ENCODE data around the gene FAM171A2. TPM values are rescaled to one million over a fixed set of nuclear protein-coding genes. Genes with fewer than 3 reads are reported as not detected.

FAM171A2 gene
- total RNA-seq, 1 donor from 2014 or later: 6.1 TPM

GRCh38 chr17:44307387-44308186 lies 56.1 kb downstream of the FAM171A2 start:
- DNase-seq (ENCODE audit: low read depth, low spot score): no peak

DNA sequence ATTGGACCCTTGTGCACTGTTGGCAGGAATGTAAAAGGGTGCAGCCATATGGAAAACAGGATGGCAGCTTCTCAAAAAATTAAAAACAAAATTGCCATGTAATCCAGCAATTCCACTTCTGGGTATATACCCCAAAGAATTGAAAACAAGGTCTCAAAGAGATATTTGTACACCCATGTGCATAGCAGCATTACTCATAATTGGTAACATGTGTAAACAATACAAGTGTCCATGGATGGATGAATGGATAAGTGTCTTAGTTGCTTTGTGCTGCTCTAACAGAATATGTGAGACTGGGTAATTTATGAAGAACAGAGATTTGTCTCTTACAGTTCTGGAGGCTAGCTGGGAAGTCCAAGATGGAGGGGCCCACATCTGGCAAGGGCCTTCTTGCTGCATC lies 59.0 kb downstream of the FAM171A2 start:
- no peak for DNase-seq (ENCODE audit: low read depth, low spot score)

Other genes starting within 250 kb of the FAM171A2 start
- gene HDAC5, start 240.2 kb downstream of the FAM171A2 start, total RNA-seq: 27.1 and 31.6 TPM in 2 replicates
- gene HROB, start 221.9 kb downstream of the FAM171A2 start, total RNA-seq: 2.2 and 2.4 TPM in 2 replicates
- gene ASB16, start 193.1 kb downstream of the FAM171A2 start, total RNA-seq: not detected in 2 replicates
- 25.8 and 34.8 TPM in 2 replicates for gene TMUB2, start 176.9 kb downstream of the FAM171A2 start, total RNA-seq
- gene ATXN7L3, start 164.0 kb downstream of the FAM171A2 start, total RNA-seq: 41.1 and 50.1 TPM in 2 replicates
- gene UBTF, start 144.2 kb downstream of the FAM171A2 start, total RNA-seq: 52.5 and 67.6 TPM in 2 replicates
- gene SLC4A1, start 95.7 kb downstream of the FAM171A2 start, total RNA-seq: not detected in 2 replicates
- 0.07 and 0.21 TPM in 2 replicates for gene RUNDC3A, start 55.3 kb downstream of the FAM171A2 start, total RNA-seq
- 77.7 and 78.9 TPM in 2 replicates for gene SLC25A39, start 39.0 kb downstream of the FAM171A2 start, total RNA-seq
- 288 and 362 TPM in 2 replicates for gene GRN, start 18.6 kb downstream of the FAM171A2 start, total RNA-seq
- gene ITGA2B, start 25.8 kb upstream of the FAM171A2 start, total RNA-seq: 0.13 and 0.39 TPM in 2 replicates
- 11.0 and 12.7 TPM in 2 replicates for gene GPATCH8, start 139.6 kb upstream of the FAM171A2 start, total RNA-seq
- 0.79 and 0.88 TPM in 2 replicates for gene FZD2, start 193.6 kb upstream of the FAM171A2 start, total RNA-seq